Measurements from ENCODE around the gene GRIPAP1. TPM values are rescaled to one million over a fixed set of nuclear protein-coding genes. Genes with fewer than 3 reads are reported as not detected.

GRIPAP1 gene
- total and polyA plus RNA-seq, 2 experiments from 2014 or later, result 44.8 to 67.3 TPM

GRCh38 chrX:48966796-48967579, 35.1 kb downstream of the GRIPAP1 start:
- no peak overlapping the region for H3K4me3 ChIP-seq
- H3K27me3 ChIP-seq, result no peaks in the 10 kb centered on the region
- H3K4me1 ChIP-seq (ENCODE audit: low read depth), result peaks cover 6% of the 10 kb centered on the region
- no peaks in the 10 kb centered on the region for H3K36me3 ChIP-seq
- DNase-seq (ENCODE audit: low read depth in 1 of 2, low spot score in 1 of 2), result peak in 1 of 2 donors; percentile 30
- no peaks in the 10 kb centered on the region for H3K9me3 ChIP-seq (ENCODE audit: low read depth)
- no peak overlapping the region for H3K27ac ChIP-seq
- TF ChIP-seq CTCF (IDR thresholded peaks at IDR 0.05; ENCODE audit: low read depth, low read length), result no peak

GRCh38 chrX:48965959-48966358, 36.1 kb downstream of the GRIPAP1 start:
- no peak for TF ChIP-seq CTCF (IDR thresholded peaks at IDR 0.05; ENCODE audit: low read depth, low read length)
- Histone ChIP-seq H3K36me3 (no peaks in the 10 kb centered on the region), H3K4me1 (ENCODE audit: low read depth) (peaks cover 17% of the 10 kb centered on the region), H3K9me3 (ENCODE audit: low read depth) (no peaks in the 10 kb centered on the region), H3K4me3 (no peak overlapping the region), H3K27ac (no peak overlapping the region), H3K27me3 (no peaks in the 10 kb centered on the region)
- no peak for DNase-seq (ENCODE audit: low read depth in 1 of 2, low spot score in 1 of 2)

- H3K9me3 ChIP-seq (ENCODE audit: low read depth), result no peaks in the 10 kb centered on the region
- no peaks in the 10 kb centered on the region for H3K36me3 ChIP-seq
- H3K4me3 ChIP-seq, result no peak overlapping the region
- no peak for TF ChIP-seq CTCF (IDR thresholded peaks at IDR 0.05; ENCODE audit: low read depth, low read length)
- H3K27me3 ChIP-seq, result no peaks in the 10 kb centered on the region
- H3K4me1 ChIP-seq (ENCODE audit: low read depth), result peaks cover 18% of the 10 kb centered on the region
- H3K27ac ChIP-seq, result peak overlapping the region; percentile 89
- DNase-seq (ENCODE audit: low read depth in 1 of 2, low spot score in 1 of 2), result peak; percentile 58 to 85
Measured at GRCh38 chrX:48961585-48962091, 40.4 kb downstream of the GRIPAP1 start.

GRCh38 chrX:48960291-48960690, 41.8 kb downstream of the GRIPAP1 start:
- H3K4me1 ChIP-seq (ENCODE audit: low read depth), result peaks cover 18% of the 10 kb centered on the region
- no peaks in the 10 kb centered on the region for H3K9me3 ChIP-seq (ENCODE audit: low read depth)
- H3K27ac ChIP-seq, result peak overlapping the region; percentile 89
- no peak overlapping the region for H3K4me3 ChIP-seq
- H3K27me3 ChIP-seq, result no peaks in the 10 kb centered on the region
- no peak for DNase-seq (ENCODE audit: low read depth in 1 of 2, low spot score in 1 of 2)
- TF ChIP-seq CTCF (IDR thresholded peaks at IDR 0.05; ENCODE audit: low read depth, low read length), result no peak
- no peaks in the 10 kb centered on the region for H3K36me3 ChIP-seq

DNA sequence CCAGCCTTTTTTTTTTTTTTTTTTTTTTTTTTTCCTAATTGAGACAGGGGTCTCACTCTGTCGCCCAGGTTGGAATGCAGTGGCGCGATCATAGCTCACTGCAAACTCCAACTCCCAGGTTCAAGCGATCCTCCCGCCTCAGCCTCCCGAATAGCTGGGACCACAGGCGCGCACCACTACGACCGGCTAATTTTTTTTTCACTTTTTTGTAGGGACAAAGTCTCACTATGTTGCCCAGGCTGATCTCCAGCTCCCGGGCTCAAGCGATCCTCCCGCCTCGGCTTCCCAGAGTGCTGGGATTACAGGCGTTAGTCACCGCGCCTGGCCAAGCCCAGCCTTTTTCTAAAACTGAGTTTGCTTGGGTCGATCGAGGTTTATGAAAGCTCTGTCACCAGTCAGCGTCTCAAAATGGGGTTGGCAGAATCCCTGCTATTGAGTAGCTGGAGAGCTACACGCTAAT, 43.4 kb downstream of the GRIPAP1 start:
- Histone ChIP-seq H3K9me3 (ENCODE audit: low read depth) (no peaks in the 10 kb centered on the region), H3K27ac (peak overlapping the region; percentile 100), H3K27me3 (no peaks in the 10 kb centered on the region), H3K36me3 (no peaks in the 10 kb centered on the region), H3K4me3 (peak overlapping the region; percentile 23), H3K4me1 (ENCODE audit: low read depth) (peaks cover 18% of the 10 kb centered on the region)
- no peak for TF ChIP-seq CTCF (IDR thresholded peaks at IDR 0.05; ENCODE audit: low read depth, low read length)
- DNase-seq (ENCODE audit: low read depth in 1 of 2, low spot score in 1 of 2), result peak; percentile 9 to 67

Measured in cardiac muscle cell (in vitro differentiated cells and primary cell).